Cardiac septum (tissue), 1 donor: ENCODE data around the gene CATSPERZ. TPM values are rescaled to one million over a fixed set of nuclear protein-coding genes. Genes with fewer than 3 reads are reported as not detected.

Source experiments
- DNase-seq: peaks from one replicate; pipeline ENCODE4 v3.0.0-alpha.2; 2020; ENCODE audit warnings: low spot score
- intact Hi-C: fragments of 100-400 bp; cut with DNase I; formaldehyde crosslinking; loops from one replicate; pipeline ENCODE4 v1.14.0; 2022
- total RNA-seq: library from RNA; stranded (reverse); fragmentation: NEBNext Ultra II Directional; extraction: Animal tissue kit (Norgen Biotek cat#: 25700); gene quantifications from one replicate; pipeline ENCODE4 v1.2.1, GENCODE V29; 2021
- donor health status: DM: no; HTN: no; CAD: no.

CATSPERZ gene
- total RNA-seq, 1 donor from 2014 or later: not detected

DNA sequence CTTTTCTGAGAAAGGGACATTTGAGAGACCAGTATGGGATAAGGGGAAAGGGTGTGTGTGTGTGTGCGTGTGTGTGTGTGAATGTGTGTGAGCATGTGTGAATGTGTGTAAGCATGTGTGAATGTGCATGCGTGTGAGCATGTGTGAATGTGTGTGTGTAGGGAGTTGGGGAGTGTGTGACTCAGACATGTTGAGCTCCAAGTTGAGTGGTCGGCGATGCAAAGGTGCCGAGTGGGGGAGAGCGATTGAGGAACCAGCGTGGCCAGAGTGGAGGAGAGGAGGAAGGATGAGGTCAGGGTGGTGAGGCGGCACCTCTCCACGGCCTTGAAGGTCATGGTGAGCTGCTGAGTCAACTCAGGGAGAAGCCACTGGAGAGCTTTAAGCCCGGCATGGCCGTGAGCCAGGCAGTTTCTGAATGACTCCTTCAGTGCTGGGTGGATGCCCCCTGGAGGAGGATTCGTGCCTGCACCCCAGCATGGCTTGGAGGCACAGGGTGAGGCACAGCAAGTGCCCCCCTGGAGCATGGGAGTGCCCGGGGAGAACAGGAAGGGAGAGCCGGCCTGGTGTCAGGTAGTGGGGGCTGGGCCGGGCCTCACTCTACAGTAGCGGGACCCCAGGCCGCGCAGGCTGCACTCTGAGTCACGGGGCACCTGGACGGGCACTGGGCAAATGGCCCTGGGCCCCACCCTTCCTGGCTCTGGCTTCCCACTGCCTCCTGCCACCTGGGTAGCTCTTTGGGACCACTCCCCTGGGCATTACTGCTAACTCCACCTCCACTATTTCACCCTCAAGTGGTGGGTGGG lies 31.6 kb downstream of the CATSPERZ start:
- intact Hi-C loops: no loop called here
- peak; percentile 90 for DNase-seq

DNA sequence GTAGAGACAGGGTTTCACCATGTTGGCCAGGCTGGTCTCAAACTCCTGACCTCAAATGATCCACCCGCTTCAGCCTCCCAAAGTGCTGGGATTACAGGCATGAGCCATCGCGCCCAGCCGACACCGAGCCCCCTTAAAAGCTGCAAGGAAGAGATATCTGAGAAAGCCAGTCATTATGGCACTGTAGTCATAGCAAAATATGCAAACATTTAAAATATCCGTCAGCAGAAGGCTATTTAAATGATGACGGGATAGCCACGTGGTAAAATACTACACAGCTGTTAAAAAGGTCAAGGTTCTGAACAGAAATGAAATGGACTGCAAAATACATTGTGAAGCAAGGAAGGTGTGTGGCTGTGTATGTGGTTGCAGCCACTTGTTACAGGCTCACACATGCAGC lies 33.4 kb downstream of the CATSPERZ start:
- no peak for DNase-seq
- intact Hi-C loops: no loop called here

DNA sequence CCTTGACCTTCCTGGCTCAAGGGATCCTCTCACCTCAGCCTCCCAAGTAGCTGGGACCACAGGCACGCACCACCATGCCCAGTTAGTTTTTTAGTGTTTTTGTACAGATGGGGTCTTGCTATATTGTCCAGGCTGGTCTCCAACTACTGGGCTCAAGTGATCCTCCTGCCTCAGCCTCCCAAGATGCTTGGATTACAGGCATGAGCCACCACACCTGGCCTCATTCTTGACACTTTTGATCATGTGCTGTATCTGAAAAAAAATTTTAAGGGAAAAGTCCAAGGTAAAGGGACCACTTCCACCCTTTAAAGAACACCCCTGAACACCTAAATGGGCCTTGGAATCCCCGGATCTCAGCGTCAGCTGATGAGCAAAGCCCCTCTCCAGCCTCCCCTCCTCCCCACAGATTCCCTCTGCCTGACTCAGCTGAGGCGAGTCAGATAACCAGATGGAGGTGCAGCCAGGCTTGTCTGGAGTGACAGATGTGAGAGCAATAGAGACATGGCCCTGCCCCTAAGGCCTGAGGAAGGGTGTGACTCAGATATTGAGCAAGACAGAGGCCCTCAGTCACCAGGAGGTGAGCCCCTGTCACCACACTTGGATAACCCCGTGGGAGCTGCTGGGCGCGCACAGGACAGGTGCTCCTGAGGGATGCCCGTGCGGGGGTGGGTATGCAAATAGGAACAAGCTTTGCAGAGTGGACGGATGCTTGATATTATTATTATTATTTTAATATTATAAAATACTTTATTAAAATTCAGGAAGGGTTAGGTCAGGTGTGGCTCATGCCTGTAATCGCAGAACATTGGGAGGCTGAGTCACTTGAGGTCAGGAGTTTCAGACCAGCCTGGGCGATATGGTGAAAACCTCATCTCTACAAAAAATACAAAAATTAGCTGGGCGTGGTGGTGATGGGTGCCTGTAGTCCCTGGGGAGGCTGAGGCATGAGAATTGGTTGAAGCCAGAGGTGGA lies 34.9 kb downstream of the CATSPERZ start:
- DNase-seq: no peak
- intact Hi-C loops: no loop called here

DNA sequence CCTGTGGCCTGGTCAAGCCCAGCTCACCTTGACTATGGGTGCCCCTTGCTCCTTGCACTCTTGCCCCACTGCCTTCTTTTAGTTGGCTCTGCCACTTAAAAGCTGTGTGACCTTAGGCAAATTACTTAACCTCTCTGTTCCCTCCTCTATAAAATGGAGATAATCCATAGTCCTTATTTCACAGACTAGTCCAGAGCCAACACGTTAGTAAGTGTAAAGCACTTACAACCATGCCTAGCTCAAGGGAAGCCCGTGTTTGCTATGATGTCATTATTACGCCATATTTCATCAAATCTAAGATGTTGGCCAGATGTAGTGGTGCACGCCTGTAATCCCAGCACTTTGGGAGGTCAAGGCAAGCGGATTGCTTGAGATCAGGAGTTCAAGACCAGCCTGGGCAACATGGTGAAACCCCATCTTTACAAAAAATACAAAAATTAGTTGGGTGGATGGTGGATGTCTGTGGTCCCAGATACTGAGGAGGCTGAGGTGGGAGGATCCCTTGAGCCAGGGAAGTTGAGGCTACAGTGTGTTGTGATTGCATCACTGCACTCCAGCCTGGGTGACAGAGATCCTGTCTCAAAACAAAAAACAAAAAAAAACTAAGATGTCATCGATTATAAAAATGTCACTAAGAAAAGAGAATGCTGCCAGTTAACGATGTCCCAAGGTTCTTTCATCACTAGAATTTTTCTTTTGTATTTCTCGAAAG lies 37.5 kb downstream of the CATSPERZ start:
- intact Hi-C loops: no loop called here
- no peak for DNase-seq

DNA sequence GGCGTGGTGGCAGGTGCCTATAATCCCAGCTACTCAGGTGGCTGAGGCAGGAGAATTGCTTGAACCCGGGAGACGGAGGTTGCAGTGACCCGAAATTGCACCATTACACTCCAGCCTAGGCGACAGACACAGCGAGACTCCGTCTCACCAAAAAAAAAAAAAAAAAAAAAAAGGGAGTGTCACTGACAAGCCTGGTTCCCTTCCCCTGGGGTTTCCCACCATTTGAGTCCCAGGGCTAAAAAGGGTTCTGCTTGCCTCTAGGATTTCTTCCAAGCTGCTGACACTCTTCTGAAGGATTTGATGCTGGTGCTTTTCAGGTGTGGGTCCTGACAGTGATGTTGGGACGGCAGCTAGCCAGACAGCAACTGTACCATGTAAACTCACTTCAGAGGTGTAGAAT lies 38.6 kb downstream of the CATSPERZ start:
- intact Hi-C loops: no loop called here
- no peak for DNase-seq

DNA sequence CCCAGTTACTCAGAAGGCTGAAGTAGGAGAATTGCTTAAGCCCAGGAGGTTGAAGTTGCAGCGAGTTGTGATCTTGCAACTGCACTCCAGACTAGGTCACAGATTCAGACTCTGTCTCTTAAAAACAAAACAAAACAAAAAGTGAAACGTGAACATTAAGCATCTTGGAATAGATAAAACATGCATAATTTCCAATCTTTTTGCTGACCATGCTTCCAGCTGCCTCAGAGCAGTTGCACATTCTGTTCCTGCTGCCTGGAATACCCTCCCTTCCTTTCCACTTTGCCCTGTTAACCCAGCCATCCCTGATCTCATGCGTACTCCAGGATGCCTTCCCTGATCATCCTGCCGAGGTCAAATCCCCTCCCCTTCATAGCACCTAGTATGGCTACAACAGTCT lies 39.1 kb downstream of the CATSPERZ start:
- intact Hi-C loops: no loop called here
- DNase-seq: no peak

DNA sequence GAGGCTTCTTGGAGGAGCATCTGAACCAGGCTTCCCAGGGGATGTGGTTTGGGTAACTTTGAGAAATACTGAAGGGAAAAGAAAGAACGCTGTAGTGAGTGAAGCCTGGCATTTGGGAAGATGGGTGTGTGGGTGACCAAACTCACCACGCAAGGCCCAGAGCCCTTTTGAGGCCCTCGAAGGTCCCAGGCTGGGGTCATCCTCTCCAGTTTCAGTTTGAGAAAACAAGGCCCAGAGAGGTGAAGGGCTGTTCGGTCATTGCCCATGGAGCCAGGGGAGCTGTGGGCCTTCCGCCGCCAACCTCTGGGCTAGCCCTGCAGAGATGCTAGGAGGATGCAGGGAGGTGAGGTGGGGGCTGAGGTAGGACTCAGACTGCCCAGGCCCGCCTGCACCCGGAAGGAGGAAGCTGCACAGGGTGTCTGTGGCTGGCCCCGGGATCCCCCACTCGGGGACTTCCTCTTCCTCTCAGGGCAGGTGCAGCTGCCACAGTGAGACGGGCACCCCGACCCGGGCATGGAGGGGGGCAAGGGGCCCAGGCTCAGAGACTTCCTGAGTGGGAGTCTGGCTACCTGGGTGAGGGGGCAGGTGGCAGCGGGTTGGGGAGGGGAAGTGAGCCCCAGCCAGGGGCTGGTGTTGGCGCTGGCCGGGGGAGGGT lies 39.7 kb downstream of the CATSPERZ start, which contains the start of gene CCDC88B:
Gene CCDC88B, plus strand, starts transcription at position 451 of the 655 bp plus-strand sequence. Its CDS starts 63 bp downstream, at position 514.
- peak; percentile 95 for DNase-seq
- intact Hi-C loops: no loop called here

DNA sequence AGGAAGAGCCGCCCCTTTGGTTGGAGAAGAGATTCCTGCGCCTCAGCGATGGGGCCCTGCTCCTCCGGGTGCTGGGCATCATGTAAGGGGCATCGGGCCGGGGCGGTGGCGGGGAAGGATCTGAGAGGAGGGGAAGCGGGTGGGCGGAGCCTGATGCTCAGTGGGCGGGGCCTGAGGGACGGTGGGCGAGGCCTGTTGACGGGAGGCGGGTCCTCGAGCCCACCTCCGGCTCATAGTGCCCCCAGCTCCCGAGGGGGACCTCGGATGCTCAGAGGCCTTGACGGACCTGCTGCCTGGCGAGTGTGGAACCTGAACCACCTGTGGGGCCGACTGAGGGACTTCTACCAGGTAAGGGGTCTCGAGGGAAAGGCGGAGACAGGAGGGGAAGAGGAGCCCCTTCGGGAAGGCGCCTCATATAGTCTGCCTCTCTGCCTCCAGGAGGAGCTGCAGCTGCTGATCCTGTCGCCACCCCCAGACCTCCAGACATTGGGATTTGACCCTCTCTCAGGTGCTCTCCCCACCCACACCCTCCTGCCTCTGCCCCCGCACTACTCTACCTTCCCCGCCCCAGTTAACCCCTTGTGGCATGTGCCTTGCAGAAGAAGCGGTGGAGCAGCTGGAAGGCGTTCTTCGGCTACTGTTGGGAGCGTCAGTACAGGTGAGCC lies 40.6 kb downstream of the CATSPERZ start:
- intact Hi-C loops: no loop called here

DNA sequence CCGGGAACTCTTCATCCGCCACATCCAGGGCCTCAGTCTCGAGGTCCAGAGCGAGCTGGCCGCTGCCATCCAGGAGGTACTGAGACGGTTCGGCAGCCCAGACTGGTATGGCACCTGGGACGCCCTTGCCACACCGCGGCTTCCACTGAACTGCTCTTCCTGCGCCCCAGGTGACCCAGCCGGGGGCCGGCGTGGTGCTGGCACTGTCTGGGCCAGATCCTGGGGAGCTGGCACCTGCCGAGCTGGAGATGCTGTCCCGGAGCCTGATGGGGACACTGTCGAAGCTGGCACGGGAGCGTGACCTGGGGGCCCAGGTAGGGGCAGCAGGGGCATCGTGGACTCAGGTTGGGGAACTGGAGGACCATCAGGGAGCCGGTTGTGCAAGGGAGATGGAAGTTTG lies 41.3 kb downstream of the CATSPERZ start:
- intact Hi-C loops: no loop called here
- DNase-seq: no peak

More for the DNA sequence above, 40.6 kb downstream of the CATSPERZ start:
- peak; percentile 93 for DNase-seq

DNA sequence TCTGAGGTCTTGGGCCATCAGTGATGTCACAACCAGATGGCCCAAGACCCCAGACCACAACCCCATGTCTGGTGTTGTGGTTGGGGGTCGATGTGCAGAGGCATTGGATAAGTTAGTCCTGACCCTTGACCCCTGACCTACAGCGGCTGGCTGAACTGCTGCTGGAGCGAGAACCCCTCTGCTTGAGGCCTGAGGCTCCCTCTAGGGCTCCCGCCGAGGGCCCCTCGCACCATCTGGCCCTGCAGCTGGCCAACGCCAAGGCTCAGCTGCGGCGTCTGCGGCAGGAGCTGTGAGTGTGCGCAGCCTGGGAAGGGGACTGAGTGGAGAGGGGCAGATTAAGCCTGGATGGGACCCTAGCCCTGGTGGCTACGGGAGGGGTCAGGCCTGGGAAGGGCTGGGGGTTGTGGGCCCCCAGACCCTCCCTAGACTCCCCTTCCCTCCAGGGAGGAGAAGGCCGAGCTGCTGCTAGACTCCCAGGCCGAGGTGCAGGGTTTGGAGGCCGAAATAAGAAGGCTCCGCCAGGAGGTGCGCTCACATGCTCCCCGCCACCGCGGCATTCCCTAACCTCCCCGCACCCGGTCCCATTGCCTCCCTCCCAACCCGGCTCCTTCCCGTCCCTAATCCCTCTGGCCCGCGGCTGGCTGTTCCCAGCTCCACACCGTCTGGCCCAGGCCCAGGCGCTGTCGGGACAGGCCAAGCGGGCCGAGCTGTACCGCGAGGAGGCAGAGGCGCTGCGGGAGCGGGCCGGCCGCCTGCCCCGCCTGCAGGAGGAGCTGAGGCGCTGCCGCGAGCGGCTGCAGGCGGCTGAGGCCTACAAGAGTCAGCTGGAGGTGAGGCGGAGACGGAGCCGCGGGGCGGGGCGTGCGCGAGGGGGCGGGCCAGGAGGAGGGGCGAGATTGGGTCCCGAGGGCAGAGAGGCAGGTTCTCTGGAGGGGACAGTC lies 42.0 kb downstream of the CATSPERZ start:
- DNase-seq: peak; percentile 96
- intact Hi-C loops: loop anchor here (2.0 kb wide), 1 partner anchor 23 kb away; the partner anchor contains the start of gene PRDX5

DNA sequence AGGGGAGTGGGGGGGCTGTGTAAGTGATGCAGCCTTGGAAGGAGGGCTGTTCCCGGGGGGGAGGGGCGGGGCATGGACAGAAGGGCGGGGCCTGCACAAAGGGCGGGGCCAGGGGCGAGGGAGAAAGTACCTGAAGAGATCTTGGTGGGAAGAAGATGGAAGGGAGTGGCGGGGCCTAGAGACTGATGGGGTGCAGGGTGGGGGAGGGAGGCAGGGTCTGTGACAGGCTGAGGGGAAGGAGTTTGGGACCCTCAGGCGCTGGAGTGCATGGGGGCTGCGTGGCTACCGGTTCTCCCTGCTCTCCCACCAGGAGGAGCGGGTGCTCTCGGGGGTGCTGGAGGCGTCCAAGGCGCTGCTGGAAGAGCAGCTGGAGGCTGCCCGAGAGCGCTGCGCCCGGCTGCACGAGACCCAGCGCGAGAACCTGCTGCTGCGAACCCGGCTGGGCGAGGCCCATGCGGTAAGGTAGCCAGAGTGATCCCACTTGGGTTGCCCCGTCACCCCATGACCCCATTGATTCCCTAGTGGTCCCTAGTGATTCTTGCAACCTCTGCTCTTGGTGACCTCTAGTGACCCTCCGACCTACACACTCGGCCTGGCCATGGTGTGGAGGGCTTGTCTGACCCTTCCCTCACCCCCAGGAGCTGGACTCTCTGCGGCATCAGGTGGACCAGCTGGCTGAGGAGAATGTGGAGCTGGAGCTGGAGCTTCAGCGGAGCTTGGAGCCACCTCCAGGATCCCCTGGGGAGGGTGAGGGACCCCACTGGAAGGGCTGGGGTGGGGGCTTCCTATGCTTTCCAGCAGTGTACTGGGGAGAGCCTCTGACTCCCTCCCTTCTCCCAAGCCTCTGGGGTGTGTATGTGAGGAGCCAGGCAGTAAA lies 42.9 kb downstream of the CATSPERZ start:
- intact Hi-C loops: loop anchor here (2.0 kb wide), 1 partner anchor 24 kb away; the partner anchor contains the start of gene PRDX5
- no peak for DNase-seq

DNA sequence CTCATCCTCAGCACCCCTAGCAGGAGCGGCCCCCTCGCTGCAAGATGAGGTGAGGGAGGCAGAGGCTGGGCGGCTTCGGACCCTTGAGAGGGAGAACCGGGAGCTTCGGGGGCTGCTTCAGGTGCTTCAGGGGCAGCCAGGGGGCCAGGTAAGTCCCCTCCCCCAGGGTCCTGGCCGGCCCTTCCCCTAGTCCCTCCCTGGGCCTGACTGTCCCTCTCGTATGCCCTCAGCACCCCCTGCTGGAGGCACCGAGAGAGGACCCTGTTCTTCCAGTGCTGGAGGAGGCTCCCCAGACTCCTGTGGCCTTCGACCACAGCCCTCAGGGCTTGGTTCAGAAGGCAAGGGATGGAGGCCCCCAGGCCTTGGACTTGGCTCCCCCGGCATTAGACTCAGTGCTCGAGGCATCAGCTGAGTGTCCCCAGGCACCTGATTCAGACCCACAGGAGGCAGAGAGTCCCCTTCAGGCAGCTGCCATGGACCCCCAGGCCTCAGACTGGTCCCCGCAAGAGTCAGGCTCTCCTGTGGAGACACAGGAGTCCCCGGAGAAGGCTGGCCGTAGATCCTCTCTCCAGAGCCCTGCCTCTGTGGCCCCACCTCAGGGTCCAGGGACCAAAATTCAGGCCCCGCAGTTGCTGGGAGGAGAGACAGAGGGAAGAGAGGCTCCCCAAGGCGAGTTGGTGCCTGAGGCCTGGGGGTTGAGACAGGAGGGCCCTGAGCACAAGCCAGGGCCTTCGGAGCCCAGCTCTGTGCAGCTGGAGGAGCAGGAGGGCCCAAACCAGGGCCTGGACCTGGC lies 43.8 kb downstream of the CATSPERZ start:
- intact Hi-C loops: loop anchor here (2.0 kb wide), 1 partner anchor 25 kb away; the partner anchor contains the start of gene PRDX5
- no peak for DNase-seq

DNA sequence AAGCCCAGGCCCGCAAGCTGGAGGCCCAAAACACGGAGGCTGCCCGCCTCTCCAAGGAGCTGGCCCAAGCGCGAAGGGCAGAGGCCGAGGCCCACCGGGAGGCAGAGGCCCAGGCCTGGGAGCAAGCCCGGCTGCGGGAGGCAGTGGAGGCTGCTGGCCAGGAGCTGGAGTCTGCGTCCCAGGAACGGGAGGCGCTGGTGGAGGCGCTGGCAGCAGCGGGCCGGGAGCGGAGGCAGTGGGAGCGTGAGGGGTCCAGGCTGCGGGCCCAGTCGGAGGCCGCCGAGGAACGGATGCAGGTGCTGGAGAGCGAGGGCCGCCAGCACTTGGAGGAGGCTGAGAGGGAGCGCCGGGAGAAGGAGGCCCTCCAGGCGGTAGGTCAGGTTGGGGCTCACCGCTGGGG lies 44.6 kb downstream of the CATSPERZ start:
- no peak for DNase-seq
- intact Hi-C loops: no loop called here

DNA sequence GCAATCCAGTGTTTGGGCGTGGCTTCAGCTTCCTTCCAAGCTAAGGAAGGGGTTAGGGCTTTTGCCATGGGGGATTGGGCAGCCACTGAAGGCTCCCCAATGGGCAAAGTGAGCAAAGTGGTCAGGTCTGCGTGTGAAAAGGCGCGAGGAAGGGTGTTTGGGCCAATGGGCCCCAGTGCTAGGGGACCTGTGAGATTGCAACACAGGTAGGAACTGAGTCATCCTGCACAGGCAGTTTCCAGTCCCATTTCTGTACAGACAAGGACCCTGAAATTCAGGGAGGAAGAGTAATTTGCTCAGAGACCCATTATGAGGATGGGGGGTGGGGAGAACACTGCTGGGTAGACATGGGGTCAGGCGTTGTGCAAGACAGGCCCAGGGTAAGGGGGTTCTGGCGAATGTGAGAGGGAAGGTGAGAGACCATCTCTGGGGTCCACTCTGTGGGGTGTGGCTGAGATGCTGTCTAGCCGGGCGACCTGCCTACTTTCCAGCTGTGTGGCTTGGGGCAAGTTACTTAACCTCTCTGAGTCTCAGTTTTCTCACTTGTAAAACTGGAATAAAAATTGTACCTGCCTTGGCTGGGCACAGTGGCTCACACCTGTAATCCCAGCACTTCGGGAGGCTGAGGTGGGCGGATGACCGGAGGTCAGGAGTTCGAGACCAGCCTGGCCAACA lies 47.2 kb downstream of the CATSPERZ start:
- no peak for DNase-seq
- intact Hi-C loops: no loop called here

DNA sequence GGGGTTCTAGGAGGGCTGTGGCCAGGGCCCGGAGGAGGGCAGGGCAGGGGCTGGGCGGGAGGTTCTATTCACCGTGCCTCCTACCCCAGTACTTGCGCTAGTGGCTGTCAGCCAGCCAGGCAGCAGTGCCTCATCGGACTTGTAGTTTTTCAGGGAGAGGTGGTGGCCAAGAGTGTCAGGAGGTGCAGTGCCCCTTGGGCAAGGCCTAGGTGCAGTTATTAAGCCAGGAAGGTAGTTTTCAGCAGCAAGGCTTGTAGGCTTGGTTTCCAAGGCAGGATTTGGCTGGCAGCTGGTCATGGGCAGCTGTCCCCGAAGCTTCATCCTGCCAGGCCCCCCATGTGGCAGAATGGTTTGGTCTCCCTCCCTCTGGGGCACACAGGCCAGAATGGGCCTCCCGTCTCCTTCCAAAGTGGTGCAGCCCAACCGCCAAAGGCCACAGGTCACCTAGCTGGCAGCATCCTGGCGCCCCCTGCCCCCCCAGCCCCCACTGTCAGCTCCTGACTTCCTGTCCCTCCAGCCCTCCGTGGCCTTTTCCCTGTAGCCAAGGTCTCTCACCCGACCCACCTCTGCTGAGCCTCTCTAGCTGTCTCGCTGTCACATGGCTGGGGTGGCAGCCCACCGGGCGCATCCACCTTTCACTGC lies 48.3 kb downstream of the CATSPERZ start:
- no peak for DNase-seq
- intact Hi-C loops: no loop called here
